ENCODE data around the gene CST9L.

- TF ChIP-seq CTCF (IDR thresholded peaks at IDR 0.05) (no peak), POLR2A (IDR thresholded peaks at IDR 0.05) (no peak)
Measured at GRCh38 chr20:23570178-23570760, 2.0 kb upstream of the CST9L start.

Measured in heart left ventricle (tissue), 13 donors.